A549 treated with AZD9567 at 1 μM for 4 hours (cell line): ENCODE results near the gene NAIP. TPM values are rescaled to one million over a fixed set of nuclear protein-coding genes. Genes with fewer than 3 reads are reported as not detected.

ENCODE experiments used
- total RNA-seq: library from RNA; stranded (reverse); fragments of 200-300 nt; extraction: Qiagen RNA extraction; gene quantifications from 5 replicates; pipeline ENCODE4 v1.2.3, GENCODE V29; 2022; ENCODE audit not compliant: insufficient read depth

Gene NAIP, protein sequence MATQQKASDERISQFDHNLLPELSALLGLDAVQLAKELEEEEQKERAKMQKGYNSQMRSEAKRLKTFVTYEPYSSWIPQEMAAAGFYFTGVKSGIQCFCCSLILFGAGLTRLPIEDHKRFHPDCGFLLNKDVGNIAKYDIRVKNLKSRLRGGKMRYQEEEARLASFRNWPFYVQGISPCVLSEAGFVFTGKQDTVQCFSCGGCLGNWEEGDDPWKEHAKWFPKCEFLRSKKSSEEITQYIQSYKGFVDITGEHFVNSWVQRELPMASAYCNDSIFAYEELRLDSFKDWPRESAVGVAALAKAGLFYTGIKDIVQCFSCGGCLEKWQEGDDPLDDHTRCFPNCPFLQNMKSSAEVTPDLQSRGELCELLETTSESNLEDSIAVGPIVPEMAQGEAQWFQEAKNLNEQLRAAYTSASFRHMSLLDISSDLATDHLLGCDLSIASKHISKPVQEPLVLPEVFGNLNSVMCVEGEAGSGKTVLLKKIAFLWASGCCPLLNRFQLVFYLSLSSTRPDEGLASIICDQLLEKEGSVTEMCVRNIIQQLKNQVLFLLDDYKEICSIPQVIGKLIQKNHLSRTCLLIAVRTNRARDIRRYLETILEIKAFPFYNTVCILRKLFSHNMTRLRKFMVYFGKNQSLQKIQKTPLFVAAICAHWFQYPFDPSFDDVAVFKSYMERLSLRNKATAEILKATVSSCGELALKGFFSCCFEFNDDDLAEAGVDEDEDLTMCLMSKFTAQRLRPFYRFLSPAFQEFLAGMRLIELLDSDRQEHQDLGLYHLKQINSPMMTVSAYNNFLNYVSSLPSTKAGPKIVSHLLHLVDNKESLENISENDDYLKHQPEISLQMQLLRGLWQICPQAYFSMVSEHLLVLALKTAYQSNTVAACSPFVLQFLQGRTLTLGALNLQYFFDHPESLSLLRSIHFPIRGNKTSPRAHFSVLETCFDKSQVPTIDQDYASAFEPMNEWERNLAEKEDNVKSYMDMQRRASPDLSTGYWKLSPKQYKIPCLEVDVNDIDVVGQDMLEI (N-terminal part only)
- total RNA-seq, result 0.44 to 0.94 TPM (median 0.51 TPM) in 5 replicates

DNA sequence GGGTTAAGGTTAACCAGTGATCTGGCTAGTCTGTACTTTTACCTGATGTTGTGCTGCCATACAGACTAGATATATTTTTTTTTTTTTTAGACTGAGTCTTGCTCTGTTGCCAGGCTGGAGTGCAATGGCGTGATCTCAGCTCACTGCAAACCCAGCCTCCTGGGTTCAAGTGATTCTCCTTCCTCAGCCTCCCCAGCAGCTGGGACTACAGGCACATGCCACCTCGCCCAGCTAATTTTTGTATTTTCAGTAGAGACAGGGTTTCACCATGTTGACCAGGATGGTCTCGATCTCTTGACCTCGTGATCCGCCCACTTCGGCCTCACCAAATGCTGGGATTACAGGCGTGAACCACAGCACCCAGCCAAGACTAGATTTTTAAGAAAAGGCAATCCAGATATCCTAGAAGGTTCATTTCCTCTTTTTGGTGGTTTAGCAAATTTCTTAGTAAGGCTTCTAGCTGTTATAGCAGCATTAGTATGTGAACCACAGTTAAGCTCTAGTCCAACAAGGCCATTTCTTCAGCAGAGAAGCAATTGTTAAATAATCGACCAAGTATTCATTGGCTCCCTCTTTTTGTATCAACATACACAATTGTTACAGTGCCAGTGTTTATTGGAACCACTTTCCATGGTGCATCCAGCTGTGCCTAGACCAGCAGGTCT, at the start of gene NAIP:
Gene NAIP, minus strand, starts transcription at position 51 of the 665 bp plus-strand sequence. CDS start 12,424 bp downstream, outside the sequence.

DNA sequence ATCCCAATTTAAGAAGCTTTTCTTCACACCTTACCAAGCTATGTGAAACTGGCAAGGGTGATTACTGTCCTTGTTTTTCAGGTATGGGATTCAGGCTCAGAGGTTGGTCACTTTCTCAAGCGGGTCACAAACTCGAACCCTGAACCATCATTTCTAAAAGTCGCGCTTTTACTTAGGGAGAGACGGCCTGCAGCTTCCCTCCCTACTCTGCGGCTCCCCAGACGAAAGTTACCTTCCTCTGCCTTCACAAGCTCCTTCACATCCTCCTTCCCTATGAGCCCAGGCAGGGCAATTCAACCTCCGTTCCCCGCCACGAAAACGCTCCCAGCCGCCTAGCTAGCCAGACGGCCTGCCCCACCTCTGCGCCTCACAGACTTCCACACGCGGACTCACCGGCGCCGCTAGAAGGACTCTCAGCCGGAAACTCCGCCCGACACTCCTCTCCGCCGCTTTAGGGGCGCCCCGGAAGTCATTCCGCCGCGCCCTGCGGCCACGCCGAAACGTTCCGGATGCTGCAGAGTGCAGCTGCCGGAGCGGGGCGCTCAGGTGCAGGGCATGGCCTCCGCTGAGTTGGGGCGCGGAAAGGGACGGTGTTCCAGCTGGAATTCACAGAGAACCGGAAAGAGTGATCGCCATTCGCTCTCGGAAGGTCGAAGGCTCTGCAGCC, 42.3 kb upstream of the NAIP start, which contains the start of gene GTF2H2:
Gene GTF2H2, minus strand, starts transcription at position 415 of the 667 bp plus-strand sequence. CDS start 4,913 bp downstream, outside the sequence.

Other genes starting within 250 kb of the NAIP start
- gene SERF1A, start 124.7 kb downstream of the NAIP start, total RNA-seq, result 0.78 to 1.9 TPM (median 1.1 TPM) in 4 of 5 replicates, not detected in the other
- gene SMN1, start 100.3 kb downstream of the NAIP start, total RNA-seq, result 52.1 to 67.5 TPM (median 60.2 TPM) in 5 replicates
- gene GTF2H2, start 42.3 kb upstream of the NAIP start, total RNA-seq, result 6.8 to 11.5 TPM (median 10.0 TPM) in 5 replicates